Measurements from ENCODE around the gene CPED1. TPM values are rescaled to one million over a fixed set of nuclear protein-coding genes. Genes with fewer than 3 reads are reported as not detected.
A peak's percentile ranks its signal among the peaks of the same experiment; 100 is the strongest.
"Not testable (repeated sequence)": the region's sequence is repeated elsewhere in the genome, so short reads cannot be mapped to it uniquely, and the experiment has no call there.

Gene CPED1
- total RNA-seq, 4 donors from 2014 or later: 4.4 to 20.2 (median 14.0) TPM

DNA sequence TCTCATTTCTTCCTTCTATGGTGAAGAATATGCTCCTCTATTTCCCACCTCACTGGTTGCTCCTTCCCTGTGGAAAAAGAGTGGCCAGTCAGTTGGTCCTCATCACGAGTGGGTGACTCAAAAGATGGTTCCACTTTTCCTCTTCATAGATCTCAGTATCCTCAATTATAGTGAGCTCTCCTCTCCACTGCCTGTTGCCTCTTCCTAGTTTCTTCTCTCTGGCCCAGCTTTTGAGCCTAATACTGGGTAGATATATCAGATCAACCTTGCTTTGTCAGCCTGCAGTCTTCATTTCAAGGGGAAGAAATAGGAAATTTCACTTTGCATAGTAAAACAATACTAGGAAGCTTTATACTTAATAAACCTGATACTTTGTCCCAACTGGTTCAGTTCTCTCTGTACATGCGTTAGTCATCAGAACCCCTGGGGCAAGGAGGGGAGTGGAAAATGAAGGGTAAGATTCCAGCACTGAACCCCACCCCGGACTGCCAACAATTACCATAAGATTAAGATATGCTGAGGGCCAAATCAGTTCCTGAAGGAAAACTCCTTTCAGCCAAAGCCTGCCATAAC, 324.8 kb downstream of the CPED1 start:
- peak overlapping the region; percentile 24 to 67 (median 48) for H3K27ac ChIP-seq
- intact Hi-C loops (cut with DNase I; ENCODE audit: low total_unique reads): no loop called here
- WGBS, 2 donors (ENCODE audit: low coverage in 1 of 2): 39 to 69% methylated on average over 2 to 3 of the region's 3 CpGs

DNA sequence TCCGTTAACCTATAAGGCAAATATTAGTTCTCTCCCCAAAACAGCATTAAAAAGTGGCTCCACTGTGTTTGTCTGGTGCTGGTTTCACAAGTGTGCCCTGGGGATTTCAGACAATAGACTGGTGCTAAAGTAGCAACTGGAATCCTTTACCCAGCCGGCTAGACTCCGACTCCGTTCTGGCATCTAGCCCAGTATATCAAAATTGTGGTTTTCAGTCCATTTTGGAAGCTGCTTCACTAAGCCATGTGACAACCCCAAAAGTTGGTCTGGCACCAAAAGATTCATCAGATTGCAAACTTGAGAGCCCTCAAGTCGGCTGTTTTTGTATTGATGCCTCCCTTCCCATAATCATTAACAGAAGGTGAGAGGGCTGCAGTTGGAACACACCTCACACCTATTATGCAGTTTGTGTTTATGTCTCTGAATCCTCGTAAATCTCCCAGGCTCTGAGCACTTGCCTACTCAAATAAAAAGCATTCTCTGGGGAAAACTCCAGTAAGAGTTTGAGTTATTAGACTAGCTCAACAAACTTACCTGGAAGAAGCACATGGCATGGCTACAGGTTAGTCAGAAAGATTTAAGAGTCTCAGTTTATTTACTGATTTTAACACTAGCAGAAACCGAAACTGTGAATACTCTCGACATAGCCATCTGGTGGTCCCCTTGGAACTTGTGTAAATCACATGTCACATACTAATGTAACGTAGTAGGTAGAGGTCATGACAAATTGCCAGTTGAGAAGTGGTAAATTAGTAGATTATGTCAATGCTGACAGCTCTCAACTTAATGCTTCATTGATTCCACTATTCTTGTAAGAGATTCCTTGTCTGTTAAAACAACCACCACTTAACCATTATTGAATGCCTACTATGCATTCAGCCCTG, 325.5 kb downstream of the CPED1 start:
- in situ Hi-C loops (cut with MboI; ENCODE audit: low pct_ligation_motif_present in 1 of 4, low pct_unique_long_range_greater_than_20kb in 1 of 4, low sequenced_read_pairs in 3 of 4): no loop called here
- Histone ChIP-seq H3K27me3 (no peaks in the 10 kb centered on the region), H3K4me1 (peaks cover 0 to 16% (median 0%) of the 10 kb centered on the region in 4 donors), H3K27ac (peak overlapping the region; percentile 24 to 67 (median 53)), H3K36me3 (no peaks in the 10 kb centered on the region), H3K4me3 (no peak overlapping the region), H3K9me3 (no peaks in the 10 kb centered on the region)
- TF ChIP-seq EP300 (IDR thresholded peaks at IDR 0.05; ENCODE audit: low read depth): no peak
- TF ChIP-seq POLR2AphosphoS5 (IDR thresholded peaks at IDR 0.05): no peak
- TF ChIP-seq, protein P1, sequence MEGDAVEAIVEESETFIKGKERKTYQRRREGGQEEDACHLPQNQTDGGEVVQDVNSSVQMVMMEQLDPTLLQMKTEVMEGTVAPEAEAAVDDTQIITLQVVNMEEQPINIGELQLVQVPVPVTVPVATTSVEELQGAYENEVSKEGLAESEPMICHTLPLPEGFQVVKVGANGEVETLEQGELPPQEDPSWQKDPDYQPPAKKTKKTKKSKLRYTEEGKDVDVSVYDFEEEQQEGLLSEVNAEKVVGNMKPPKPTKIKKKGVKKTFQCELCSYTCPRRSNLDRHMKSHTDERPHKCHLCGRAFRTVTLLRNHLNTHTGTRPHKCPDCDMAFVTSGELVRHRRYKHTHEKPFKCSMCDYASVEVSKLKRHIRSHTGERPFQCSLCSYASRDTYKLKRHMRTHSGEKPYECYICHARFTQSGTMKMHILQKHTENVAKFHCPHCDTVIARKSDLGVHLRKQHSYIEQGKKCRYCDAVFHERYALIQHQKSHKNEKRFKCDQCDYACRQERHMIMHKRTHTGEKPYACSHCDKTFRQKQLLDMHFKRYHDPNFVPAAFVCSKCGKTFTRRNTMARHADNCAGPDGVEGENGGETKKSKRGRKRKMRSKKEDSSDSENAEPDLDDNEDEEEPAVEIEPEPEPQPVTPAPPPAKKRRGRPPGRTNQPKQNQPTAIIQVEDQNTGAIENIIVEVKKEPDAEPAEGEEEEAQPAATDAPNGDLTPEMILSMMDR (IDR thresholded peaks at IDR 0.05): no peak
- TF ChIP-seq POLR2A (IDR thresholded peaks at IDR 0.05): no peak
- intact Hi-C loops (cut with DNase I; ENCODE audit: low total_unique reads): no loop called here
- 31 to 44% methylated on average over 3 to 9 of the region's 9 CpGs for WGBS, 2 donors (ENCODE audit: low coverage in 1 of 2)
- DNase-seq: peak; percentile 12

More for the DNA sequence above, 324.8 kb downstream of the CPED1 start:
- no peaks in the 10 kb centered on the region for H3K36me3 ChIP-seq
- H3K4me1 ChIP-seq: peaks cover 0 to 16% (median 0%) of the 10 kb centered on the region in 4 donors
- TF ChIP-seq EP300 (IDR thresholded peaks at IDR 0.05; ENCODE audit: low read depth) (no peak), POLR2AphosphoS5 (IDR thresholded peaks at IDR 0.05) (no peak), POLR2A (IDR thresholded peaks at IDR 0.05) (no peak)
- TF ChIP-seq, protein P1 (IDR thresholded peaks at IDR 0.05): no peak
- no peak overlapping the region for H3K4me3 ChIP-seq
- DNase-seq: peak; percentile 29
- no peaks in the 10 kb centered on the region for H3K27me3 ChIP-seq
- in situ Hi-C loops (cut with MboI; ENCODE audit: low pct_ligation_motif_present in 1 of 4, low pct_unique_long_range_greater_than_20kb in 1 of 4, low sequenced_read_pairs in 3 of 4): no loop called here
- no peaks in the 10 kb centered on the region for H3K9me3 ChIP-seq

DNA sequence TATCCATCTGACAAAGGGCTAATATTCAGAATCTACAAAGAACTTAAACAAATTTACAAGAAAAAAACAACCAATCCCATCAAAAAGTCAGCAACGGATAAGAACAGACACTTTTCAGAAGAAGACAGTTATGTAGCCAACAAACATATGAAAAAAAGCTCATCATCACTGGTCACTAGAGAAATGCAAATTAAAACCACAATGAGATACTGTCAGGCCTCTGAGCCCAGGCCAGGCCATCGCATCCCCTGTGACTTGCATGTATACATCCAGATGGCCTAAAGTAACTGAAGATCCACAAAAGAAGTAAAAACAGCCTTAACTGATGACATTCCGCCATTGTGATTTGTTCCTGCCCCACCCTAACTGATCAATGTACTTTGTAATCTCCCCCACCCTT, 326.7 kb downstream of the CPED1 start:
- H3K4me3 ChIP-seq; H3K27ac ChIP-seq; in situ Hi-C loops (cut with MboI; ENCODE audit: low pct_ligation_motif_present in 1 of 4, low pct_unique_long_range_greater_than_20kb in 1 of 4, low sequenced_read_pairs in 3 of 4); DNase-seq; H3K27me3 ChIP-seq; H3K36me3 ChIP-seq; intact Hi-C loops (cut with DNase I; ENCODE audit: low total_unique reads); H3K9me3 ChIP-seq: not testable (repeated sequence)
- H3K4me1 ChIP-seq: peaks cover 0 to 16% (median 0%) of the 10 kb centered on the region in 4 donors
- WGBS, 2 donors (ENCODE audit: low coverage in 1 of 2): 90% methylated on average over 2 to 3 of the region's 3 CpGs

DNA sequence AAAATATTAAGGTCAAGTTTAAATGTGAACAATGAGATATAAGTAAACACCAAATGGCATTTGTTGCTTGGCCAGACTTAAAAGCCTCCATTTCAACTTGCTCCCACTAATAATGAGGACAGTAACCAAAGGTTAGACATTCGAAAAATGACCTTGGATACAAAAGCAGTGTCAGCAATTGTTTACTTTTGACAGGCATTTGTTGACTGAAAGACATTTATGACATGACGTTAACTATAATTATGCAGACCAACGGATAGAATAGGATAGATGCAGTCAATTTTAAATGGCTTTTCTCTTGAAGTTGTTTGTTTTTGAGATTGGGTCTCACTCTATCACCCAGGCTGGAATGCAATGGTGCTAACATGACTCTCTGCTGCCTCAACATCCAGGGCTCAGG, 333.9 kb downstream of the CPED1 start:
- H3K9me3 ChIP-seq: no peaks in the 10 kb centered on the region
- H3K4me3 ChIP-seq: no peak overlapping the region
- in situ Hi-C loops (cut with MboI; ENCODE audit: low pct_ligation_motif_present in 1 of 4, low pct_unique_long_range_greater_than_20kb in 1 of 4, low sequenced_read_pairs in 3 of 4): no loop called here
- H3K27me3 ChIP-seq: no peaks in the 10 kb centered on the region
- H3K36me3 ChIP-seq: no peaks in the 10 kb centered on the region
- TF ChIP-seq EP300 (IDR thresholded peaks at IDR 0.05; ENCODE audit: low read depth): no peak
- TF ChIP-seq, protein P1 (IDR thresholded peaks at IDR 0.05): no peak
- intact Hi-C loops (cut with DNase I; ENCODE audit: low total_unique reads): no loop called here
- no peaks in the 10 kb centered on the region for H3K4me1 ChIP-seq
- 29 to 43% methylated on average over 3 of the region's 3 CpGs for WGBS, 2 donors (ENCODE audit: low coverage in 1 of 2)
- DNase-seq: no peak
- H3K27ac ChIP-seq: no peak overlapping the region

All from transverse colon (tissue), 4 donors.